A172 (cell line): ENCODE measurements around the gene RAPGEF2. TPM values are rescaled to one million over a fixed set of nuclear protein-coding genes. Genes with fewer than 3 reads are reported as not detected.

Experiments
- DNase-seq: peaks from one replicate; pipeline ENCODE4 v3.0.0-alpha.2; 2015; ENCODE audit warnings: low spot score
- total RNA-seq: library from RNA; depleted of rRNA; stranded (reverse); fragments of >200 nt; shearing (Covaris generic); gene quantifications from 2 replicates; pipeline ENCODE4 v1.2.3, GENCODE V29; 2014

The RAPGEF2 gene
- total RNA-seq, 1 experiment from 2014 or later, result 30.0 TPM

DNA sequence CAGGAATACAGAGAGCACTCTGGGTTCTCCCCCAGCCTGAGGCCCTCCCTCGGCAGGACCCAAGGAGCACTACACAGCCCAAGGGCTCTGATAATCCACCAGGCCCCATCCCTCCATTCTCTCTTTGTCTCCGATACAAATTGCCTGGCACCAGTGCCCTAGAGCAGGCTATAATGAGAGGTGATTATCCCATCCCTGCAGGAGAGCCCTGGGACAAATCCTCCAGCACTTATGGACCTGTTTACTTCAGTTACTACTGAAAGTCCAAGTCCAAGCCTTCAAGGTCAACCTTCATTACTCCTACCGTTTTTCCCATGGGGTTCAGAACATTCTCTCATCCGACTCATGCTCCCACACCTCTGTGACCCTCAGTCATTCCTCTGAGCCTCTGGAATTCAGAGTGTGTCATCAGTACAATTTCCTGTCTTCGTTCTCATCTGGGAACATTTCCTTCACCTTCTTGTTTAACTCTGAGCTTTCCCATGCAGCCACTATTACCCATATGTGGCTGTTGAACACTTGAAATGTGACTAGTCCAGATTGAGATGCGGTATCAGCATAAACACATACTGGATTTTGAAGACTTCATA is 299.0 kb downstream of the RAPGEF2 start:
- peak; percentile 93 for DNase-seq
